ENCODE data around the gene INF2.

INF2 gene

GRCh38 chr14:104702673-104703072 lies 13.3 kb downstream of the INF2 start:
- TF ChIP-seq, protein P1, sequence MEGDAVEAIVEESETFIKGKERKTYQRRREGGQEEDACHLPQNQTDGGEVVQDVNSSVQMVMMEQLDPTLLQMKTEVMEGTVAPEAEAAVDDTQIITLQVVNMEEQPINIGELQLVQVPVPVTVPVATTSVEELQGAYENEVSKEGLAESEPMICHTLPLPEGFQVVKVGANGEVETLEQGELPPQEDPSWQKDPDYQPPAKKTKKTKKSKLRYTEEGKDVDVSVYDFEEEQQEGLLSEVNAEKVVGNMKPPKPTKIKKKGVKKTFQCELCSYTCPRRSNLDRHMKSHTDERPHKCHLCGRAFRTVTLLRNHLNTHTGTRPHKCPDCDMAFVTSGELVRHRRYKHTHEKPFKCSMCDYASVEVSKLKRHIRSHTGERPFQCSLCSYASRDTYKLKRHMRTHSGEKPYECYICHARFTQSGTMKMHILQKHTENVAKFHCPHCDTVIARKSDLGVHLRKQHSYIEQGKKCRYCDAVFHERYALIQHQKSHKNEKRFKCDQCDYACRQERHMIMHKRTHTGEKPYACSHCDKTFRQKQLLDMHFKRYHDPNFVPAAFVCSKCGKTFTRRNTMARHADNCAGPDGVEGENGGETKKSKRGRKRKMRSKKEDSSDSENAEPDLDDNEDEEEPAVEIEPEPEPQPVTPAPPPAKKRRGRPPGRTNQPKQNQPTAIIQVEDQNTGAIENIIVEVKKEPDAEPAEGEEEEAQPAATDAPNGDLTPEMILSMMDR (IDR thresholded peaks at IDR 0.05; ENCODE audit: insufficient read depth, low read depth, low read length, missing control alignments) = no peak
- DNase-seq (ENCODE audit: low read depth) = no peak

DNA sequence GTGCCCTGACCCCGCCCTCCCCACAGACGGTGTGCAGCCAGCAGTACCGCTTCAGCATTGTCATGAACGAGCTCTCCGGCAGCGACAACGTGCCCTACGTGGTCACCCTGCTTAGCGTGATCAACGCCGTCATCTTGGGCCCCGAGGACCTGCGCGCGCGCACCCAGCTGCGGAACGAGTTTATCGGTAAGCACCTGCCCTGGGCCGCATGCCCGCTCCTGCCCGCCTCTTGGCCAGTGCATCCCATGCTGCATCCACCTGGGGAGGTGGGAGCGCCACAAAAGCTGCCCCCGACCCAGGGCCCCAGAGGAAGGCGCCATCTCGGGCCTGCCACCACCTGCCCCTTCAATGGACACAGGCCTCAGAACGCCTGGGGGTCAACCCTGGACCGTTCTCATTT lies 13.9 kb downstream of the INF2 start:
- DNase-seq (ENCODE audit: low read depth) = no peak
- H3K4me3 ChIP-seq (ENCODE audit: low read length) = no peak overlapping the region
- TF ChIP-seq, protein P1 (IDR thresholded peaks at IDR 0.05; ENCODE audit: insufficient read depth, low read depth, low read length, missing control alignments) = no peak

More at GRCh38 chr14:104702673-104703072, 13.3 kb downstream of the INF2 start:
- H3K4me3 ChIP-seq (ENCODE audit: low read length) = no peak overlapping the region

GRCh38 chr14:104704252-104704651 lies 14.8 kb downstream of the INF2 start:
- TF ChIP-seq, protein P1 (IDR thresholded peaks at IDR 0.05; ENCODE audit: insufficient read depth, low read depth, low read length, missing control alignments) = no peak
- H3K4me3 ChIP-seq (ENCODE audit: low read length) = no peak overlapping the region
- DNase-seq (ENCODE audit: low read depth) = no peak

DNA sequence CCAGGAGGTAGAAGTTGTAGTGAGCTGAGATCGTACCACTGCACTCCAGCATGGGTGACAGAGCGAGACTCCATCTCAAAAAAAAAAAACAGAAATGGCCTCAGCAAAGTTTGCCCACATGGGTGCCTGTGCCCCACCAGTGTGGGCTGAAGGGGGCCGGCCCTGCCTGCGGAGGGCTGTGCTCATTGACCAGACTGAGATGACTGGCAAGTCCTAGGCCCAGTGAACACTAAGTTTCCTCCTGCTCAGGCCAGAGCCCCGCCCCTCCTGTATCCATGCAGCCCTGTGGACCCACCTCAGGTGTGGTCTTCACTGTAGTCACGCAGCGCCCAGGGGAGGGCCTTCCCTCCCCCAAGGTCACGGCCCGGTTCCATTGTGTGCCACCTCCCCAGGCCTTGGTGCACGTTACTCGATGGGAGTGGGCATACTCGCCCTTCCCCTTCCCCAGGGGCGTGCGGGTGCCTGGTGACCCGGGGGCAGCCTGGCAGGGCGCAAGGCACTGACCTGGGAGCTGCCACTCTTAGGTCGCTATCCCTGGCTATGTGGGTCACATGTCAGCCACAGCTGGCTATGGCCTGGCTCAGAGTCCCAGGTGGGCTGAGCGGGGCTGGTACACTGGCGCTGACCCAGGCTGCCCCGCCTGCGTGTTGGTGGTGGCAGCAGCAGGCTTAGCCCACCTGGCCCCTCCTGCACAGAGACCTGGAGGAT lies 16.1 kb downstream of the INF2 start:
- no peak for DNase-seq (ENCODE audit: low read depth)
- H3K4me3 ChIP-seq (ENCODE audit: low read length) = no peak overlapping the region
- TF ChIP-seq, protein P1 (IDR thresholded peaks at IDR 0.05; ENCODE audit: insufficient read depth, low read depth, low read length, missing control alignments) = no peak

DNA sequence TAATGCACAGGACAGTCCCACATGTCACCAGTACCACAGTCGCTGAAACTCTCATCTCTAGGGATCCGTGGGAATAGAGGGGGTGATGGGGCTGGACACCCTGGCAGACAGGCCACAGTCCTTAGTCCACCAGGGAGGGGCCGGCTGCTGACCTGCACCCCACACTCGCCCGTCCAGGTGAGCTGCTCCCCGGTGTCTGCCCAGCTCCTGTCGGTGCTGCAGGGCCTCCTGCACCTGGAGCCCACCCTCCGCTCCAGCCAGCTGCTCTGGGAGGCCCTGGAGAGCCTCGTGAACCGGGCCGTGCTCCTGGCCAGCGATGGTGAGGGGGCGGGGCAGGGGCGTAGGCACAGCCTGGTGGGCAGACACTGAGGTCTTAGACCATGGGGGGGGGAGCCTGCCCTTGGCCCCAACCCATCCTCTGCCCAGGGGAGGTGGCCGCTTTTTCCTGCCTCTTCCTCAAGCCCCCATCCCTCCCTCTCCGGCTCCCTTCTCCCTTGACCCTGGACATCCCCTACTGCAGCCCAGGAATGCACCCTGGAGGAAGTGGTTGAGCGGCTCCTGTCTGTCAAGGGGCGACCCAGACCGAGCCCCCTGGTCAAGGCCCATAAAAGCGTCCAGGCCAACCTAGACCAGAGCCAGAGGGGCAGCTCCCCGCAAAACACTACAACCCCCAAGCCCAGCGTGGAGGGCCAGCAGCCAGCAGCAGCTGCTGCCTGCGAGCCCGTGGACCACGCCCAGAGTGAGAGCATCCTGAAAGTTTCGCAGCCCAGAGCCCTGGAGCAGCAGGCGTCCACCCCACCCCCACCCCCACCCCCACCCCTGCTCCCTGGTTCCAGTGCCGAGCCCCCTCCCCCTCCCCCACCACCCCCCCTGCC lies 17.6 kb downstream of the INF2 start:
- no peak overlapping the region for H3K4me3 ChIP-seq (ENCODE audit: low read length)
- TF ChIP-seq, protein P1 (IDR thresholded peaks at IDR 0.05; ENCODE audit: insufficient read depth, low read depth, low read length, missing control alignments) = no peak
- no peak for DNase-seq (ENCODE audit: low read depth)

DNA sequence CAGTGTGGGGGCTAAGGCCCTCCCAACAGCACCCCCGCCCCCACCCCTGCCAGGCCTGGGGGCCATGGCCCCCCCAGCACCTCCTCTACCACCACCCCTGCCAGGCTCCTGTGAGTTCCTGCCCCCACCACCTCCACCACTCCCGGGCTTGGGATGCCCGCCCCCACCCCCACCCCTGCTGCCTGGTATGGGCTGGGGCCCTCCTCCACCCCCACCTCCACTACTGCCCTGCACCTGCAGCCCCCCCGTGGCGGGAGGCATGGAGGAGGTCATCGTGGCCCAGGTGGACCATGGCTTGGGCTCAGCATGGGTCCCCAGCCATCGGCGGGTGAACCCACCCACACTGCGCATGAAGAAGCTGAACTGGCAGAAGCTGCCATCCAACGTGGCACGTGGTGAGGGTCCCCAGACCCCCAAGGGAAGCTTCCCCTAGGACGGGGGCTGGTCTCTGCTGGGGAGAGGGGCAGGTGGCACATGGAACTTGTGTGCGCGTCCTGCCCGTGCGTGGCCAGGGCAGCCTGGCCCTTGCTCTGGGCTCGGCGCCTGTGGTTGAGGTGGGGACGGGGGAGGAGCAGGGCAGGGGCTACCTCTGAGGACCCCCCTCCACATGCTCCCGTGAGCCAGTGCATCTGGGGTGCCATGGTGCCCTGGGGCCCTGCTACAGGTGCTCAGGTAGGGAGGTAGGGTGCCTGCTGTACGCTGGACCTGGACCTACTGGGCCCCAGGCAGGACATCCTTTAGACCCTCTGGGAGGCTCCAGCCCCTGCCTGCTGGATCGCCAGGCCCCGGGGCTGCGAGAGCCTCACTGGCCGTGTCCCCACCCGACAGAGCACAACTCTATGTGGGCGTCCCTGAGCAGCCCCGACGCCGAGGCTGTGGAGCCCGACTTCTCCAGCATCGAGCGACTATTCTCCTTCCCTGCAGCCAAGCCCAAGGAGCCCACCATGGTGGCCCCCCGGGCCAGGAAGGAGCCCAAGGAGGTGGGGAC lies 18.5 kb downstream of the INF2 start:
- no peak for DNase-seq (ENCODE audit: low read depth)
- H3K4me3 ChIP-seq (ENCODE audit: low read length) = no peak overlapping the region
- TF ChIP-seq, protein P1 (IDR thresholded peaks at IDR 0.05; ENCODE audit: insufficient read depth, low read depth, low read length, missing control alignments) = no peak
